ENCODE measurements around the gene SNAP29.
"Not testable (repeated sequence)": the region's sequence is repeated elsewhere in the genome, so short reads cannot be mapped to it uniquely, and the experiment has no call there.

The SNAP29 gene

GRCh38 chr22:20858615-20859416 lies at the start of gene SNAP29, which contains the start of gene PI4KA:
TSS of gene SNAP29 (plus strand) at chr22:20859007. CDS start at chr22:20859111, 104 bp downstream.
TSS of gene PI4KA (minus strand) at chr22:20858811. CDS start at chr22:20858725, 86 bp downstream.
- DNase-seq (ENCODE audit: low read depth, low spot score) = peak; percentile 98

- no peak for DNase-seq (ENCODE audit: low read depth, low spot score)
Observed at GRCh38 chr22:20809538-20810185, 49.1 kb upstream of the SNAP29 start.

- no peak for DNase-seq (ENCODE audit: low read depth, low spot score)
Observed at GRCh38 chr22:20810645-20811044, 48.2 kb upstream of the SNAP29 start.

- DNase-seq (ENCODE audit: low read depth, low spot score) = no peak
Observed at GRCh38 chr22:20811171-20811570, 47.6 kb upstream of the SNAP29 start.

- DNase-seq (ENCODE audit: low read depth, low spot score) = no peak
Observed at GRCh38 chr22:20811971-20812660, 46.7 kb upstream of the SNAP29 start.

DNA sequence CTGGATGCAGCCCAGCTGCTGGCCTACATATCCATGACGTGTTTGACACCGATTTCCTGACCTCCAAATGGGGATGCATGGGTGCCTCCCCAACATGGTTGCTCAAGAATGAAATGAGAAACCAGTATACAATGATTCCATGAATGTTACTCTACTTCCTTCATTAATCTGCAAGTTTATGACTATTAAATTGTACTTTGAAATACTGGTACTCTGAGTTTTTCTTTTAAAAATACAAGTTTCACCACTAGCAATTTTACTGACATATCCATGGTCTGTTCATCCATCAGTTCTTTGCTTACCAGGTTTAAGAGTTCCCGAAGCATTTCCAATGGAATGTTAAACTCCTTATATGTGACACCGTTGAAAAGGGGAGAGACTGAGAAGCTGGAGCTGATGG lies 45.8 kb upstream of the SNAP29 start:
- DNase-seq (ENCODE audit: low read depth, low spot score) = no peak

GRCh38 chr22:20814221-20814808 lies 44.5 kb upstream of the SNAP29 start:
- no peak for DNase-seq (ENCODE audit: low read depth, low spot score)

DNA sequence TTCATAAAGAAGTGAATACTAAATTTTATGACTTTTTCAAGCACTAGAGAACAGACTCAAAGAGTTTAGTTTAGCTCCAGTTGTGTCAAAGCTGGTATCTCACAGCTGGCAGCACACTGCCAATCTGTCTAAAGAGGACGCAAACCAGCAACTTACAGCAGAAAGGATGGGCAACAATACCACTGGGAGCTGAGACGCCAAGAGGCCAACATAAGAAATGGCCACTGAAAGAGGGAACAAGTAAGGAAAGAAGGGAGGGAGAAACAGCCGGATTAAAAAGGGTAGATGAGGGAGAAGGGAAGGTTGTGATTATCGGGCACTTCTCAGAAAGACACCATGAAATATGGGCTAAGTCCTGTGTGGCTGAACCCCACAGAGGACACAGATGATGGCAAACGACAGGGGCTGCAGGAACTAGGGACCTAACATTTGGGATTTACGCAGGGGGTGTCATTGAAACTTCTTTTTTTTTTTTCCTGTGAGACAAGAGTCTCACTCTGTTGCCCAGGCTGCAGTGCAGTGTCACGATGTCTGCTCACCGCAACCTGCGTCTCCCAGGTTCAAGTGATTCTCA lies 43.2 kb upstream of the SNAP29 start:
- DNase-seq (ENCODE audit: low read depth, low spot score) = no peak

DNA sequence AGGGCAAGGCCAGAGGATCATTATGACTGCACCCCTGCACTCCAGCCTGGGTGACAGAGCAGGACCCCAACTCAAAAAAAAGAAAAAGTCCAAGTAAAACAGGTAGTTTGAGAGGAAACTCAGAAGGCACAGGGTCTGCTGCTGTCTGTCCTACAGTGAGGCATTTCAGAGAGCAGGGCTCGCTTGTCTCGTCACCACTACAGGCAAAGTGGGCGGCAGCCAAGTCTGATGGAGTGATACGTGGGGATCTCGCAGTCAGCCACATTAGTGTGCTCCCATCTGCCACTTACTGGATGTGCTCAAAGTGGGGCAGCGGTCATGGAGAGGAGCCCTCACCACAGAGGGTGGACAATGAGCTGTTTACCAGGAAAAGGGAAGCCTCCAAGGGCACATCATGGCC lies 42.2 kb upstream of the SNAP29 start:
- no peak for DNase-seq (ENCODE audit: low read depth, low spot score)

DNA sequence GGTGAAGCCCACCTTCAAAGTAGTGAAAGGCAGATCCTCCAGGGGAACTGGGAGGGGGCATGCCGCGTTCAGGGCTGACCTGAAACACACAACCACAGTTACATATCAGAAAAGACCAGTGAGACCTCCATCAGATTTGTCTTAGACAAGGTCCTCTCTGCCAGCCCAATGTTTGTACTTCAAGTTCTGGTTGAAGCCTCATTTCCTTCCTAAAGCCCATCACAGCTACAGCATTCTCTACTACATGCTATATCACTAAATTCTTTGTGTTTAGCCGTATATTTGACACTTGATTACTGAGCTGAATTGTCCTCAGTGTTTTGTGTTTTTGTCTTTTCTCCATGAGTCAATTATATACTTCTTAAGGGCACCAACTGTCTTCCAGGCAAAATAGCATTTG lies 40.3 kb upstream of the SNAP29 start:
- no peak for DNase-seq (ENCODE audit: low read depth, low spot score)

- DNase-seq (ENCODE audit: low read depth, low spot score) = no peak
Observed at GRCh38 chr22:20819471-20819870, 39.3 kb upstream of the SNAP29 start.

DNA sequence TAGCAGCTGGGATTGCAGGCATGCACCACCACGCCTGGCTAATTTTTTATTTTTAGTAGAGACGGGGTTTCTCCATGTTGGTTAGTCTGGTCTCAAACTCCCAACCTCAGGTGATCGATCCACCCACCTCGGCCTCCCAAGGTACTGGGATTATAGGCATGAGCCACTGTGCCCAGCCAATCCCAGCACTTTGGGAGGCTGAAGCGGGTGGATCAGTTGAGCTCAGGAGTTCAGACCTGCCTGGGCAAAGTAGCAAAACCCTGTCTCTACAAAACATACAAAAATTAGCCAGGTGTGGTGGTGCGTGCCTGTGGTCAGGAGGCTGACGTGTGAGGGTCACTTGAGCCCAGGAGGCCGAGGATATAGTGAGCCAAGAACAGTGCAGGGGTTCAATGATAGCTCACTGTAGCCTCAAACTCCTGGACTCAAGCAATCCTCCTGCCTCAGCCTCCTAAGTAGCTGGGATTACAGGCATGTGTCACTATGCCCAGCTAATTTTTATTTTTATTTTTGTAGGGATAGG lies 37.0 kb upstream of the SNAP29 start:
- not testable (repeated sequence) for DNase-seq (ENCODE audit: low read depth, low spot score)

DNA sequence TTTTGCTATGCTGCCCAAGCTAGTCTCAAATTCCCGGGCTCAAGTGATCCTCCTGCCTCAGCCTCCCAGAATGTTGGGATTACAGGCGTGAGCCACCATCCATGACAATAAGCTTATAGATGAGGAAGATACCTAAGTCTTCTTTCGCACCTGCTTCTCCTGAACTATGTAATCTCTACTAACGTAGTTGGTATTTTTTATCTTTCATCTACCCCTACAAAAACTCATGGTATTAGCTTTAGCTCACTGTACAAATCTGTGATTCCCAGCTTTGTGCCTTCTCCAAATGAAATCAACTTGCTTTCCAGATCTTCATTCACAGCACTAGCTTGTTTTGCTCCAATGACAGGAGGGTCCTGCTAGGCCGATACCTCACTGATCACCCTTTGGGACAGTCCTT lies 36.6 kb upstream of the SNAP29 start:
- no peak for DNase-seq (ENCODE audit: low read depth, low spot score)

DNA sequence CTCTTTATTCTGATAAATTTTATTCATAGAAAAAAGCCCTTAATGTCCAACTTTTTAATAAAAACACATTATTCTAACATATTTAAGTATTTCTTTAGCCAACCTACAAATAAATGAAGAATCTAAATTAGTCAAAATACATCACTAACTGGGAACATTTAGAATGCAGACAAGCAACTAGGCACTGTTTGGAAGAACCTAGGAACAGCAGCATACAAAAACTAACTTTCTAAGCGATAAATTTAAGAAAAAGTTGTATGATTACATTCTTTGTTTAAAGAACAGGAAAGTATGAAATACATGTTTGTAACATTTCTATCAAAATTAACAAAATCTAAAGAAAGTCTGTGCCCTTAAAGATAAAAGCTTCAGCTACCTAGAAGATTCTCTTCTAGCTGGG lies 35.5 kb upstream of the SNAP29 start:
- DNase-seq (ENCODE audit: low read depth, low spot score) = no peak

- DNase-seq (ENCODE audit: low read depth, low spot score) = not testable (repeated sequence)
Observed at GRCh38 chr22:20825216-20825615, 33.6 kb upstream of the SNAP29 start.

GRCh38 chr22:20825624-20826023 lies 33.2 kb upstream of the SNAP29 start:
- DNase-seq (ENCODE audit: low read depth, low spot score) = no peak

GRCh38 chr22:20826373-20827152 lies 32.2 kb upstream of the SNAP29 start:
- not testable (repeated sequence) for DNase-seq (ENCODE audit: low read depth, low spot score)

DNA sequence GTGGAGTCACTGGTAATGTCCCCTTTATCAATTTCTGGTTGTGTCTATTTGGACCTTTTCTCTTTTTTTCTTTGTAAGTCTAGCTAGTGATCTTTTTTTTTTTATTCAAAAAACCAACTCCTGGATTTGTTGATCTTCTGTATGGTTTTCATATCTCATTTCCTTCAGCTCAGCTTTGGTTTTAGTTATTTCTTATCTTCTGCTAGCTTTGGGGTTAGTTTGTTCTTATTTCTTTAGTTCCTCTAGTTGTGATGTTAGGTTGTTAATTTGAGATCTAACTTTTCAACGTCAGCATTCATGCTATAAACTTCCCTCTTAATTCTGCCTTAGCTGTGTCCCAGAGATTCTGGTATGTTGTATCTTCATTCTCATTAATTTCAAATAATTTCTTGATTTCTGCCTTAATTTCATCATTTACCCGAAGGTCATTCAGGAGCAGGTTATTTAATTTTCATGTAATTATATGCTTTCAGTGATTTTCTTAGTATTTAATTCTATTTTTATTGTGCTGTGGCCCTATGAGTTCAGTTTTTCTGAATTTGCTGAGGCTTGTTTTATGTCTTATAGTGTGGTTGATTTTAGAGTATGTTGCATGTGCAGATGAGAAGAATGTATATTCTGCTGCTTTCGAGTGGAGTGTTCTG lies 29.2 kb upstream of the SNAP29 start:
- no peak for DNase-seq (ENCODE audit: low read depth, low spot score)

- DNase-seq (ENCODE audit: low read depth, low spot score) = no peak
Observed at GRCh38 chr22:20833225-20833665, 25.6 kb upstream of the SNAP29 start.

GRCh38 chr22:20834206-20834605 lies 24.6 kb upstream of the SNAP29 start:
- no peak for DNase-seq (ENCODE audit: low read depth, low spot score)
